PFSK-1 (cell line): ENCODE measurements around the gene UGT1A1.

Source experiments
- POLR2AphosphoS5 ChIP-seq: IDR thresholded peaks from 2 replicates; pipeline ENCODE4 v1.6.1; 2012; ENCODE audit warnings: low read depth, mild to moderate bottlenecking, control low read depth, low read length, moderate library complexity
- REST ChIP-seq, 2 experiments: IDR thresholded peaks; 2 replicates each; pipeline versions ENCODE4 v1.6.1 to v1.8.0; 2011 to 2012; ENCODE audit warnings: low read depth in 2 of 2, low read length in 2 of 2, control low read depth in 1 of 2, inconsistent platforms in 1 of 2, mild to moderate bottlenecking in 1 of 2, moderate library complexity in 1 of 2; ENCODE audit not compliant: insufficient read depth in 1 of 2

DNA sequence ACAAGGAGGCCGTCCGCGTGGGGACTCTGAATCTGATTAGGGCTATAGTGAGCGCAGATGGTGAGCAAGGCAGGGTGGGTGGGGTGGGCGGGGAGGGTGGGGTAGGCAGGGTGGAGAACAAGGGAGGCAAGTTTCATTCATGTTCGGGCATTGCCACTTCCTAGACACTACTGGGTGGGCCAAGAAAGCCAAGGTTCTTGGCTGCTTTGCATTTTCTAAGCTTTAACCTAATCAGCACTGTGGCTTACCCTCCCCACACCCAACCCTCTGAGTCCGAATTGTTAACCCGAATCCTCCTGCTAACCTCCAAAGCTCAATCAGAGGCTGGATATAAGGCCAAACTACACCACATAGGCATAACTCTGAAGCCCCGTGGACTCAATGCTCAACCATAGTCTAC is 36.2 kb downstream of the UGT1A1 start:
- TF ChIP-seq POLR2AphosphoS5: no peak
- TF ChIP-seq REST (IDR thresholded peaks at IDR 0.05; ENCODE audit: insufficient read depth in 1 of 2, low read depth in 2 of 2, low read length in 2 of 2): no peak
